Effector CD4-positive, alpha-beta T cell (primary cell): ENCODE results near the gene MAP3K9.
"Not testable (repeated sequence)": the region's sequence is repeated elsewhere in the genome, so short reads cannot be mapped to it uniquely, and the experiment has no call there.

Experiments used
- DNase-seq: peaks from one replicate; pipeline ENCODE4 v3.0.0-alpha.2; 2020
- total RNA-seq: gene quantifications from one replicate; lab custom pipeline; 2026; lab: John Stamatoyannopoulos, UW

MAP3K9 gene
- 35.5 reads per million, percentile 60 among the genes with 10 or more reads in this experiment for total RNA-seq

- DNase-seq = peak; percentile 83
Measured at GRCh38 chr14:70809225-70810219, at the start of gene MAP3K9. MAP3K9 (minus strand) TSS chr14:70809513; CDS start chr14:70809171, 342 bp downstream.

- no peak for DNase-seq
Measured at GRCh38 chr14:70858641-70859040, 49.3 kb upstream of the MAP3K9 start.

GRCh38 chr14:70857496-70857890 is 48.2 kb upstream of the MAP3K9 start:
- no peak for DNase-seq

- DNase-seq = no peak
Measured at GRCh38 chr14:70856851-70857495, 47.7 kb upstream of the MAP3K9 start.

GRCh38 chr14:70855486-70855885 is 46.2 kb upstream of the MAP3K9 start:
- no peak for DNase-seq

GRCh38 chr14:70853658-70854057 is 44.3 kb upstream of the MAP3K9 start:
- DNase-seq = not testable (repeated sequence)

GRCh38 chr14:70847406-70848090 is 38.2 kb upstream of the MAP3K9 start:
- DNase-seq = no peak

- DNase-seq = no peak
Measured at GRCh38 chr14:70845601-70846000, 36.3 kb upstream of the MAP3K9 start.

GRCh38 chr14:70842851-70843462 is 33.6 kb upstream of the MAP3K9 start:
- DNase-seq = no peak

GRCh38 chr14:70838076-70838475 is 28.8 kb upstream of the MAP3K9 start:
- DNase-seq = no peak

GRCh38 chr14:70836946-70837345 is 27.6 kb upstream of the MAP3K9 start:
- DNase-seq = no peak

GRCh38 chr14:70833884-70834283 is 24.6 kb upstream of the MAP3K9 start:
- DNase-seq = no peak

GRCh38 chr14:70832561-70833305 is 23.4 kb upstream of the MAP3K9 start:
- DNase-seq = no peak

GRCh38 chr14:70830998-70831781 is 21.9 kb upstream of the MAP3K9 start:
- no peak for DNase-seq

- no peak for DNase-seq
Measured at GRCh38 chr14:70828188-70828587, 18.9 kb upstream of the MAP3K9 start.

- no peak for DNase-seq
Measured at GRCh38 chr14:70827752-70828151, 18.4 kb upstream of the MAP3K9 start.

GRCh38 chr14:70827347-70827746 is 18.0 kb upstream of the MAP3K9 start:
- no peak for DNase-seq

- DNase-seq = no peak
Measured at GRCh38 chr14:70823281-70823680, 14.0 kb upstream of the MAP3K9 start.

GRCh38 chr14:70822530-70823185 is 13.3 kb upstream of the MAP3K9 start:
- no peak for DNase-seq
